ENCODE measurements around the gene HDAC7.
"Not testable (repeated sequence)": the region's sequence is repeated elsewhere in the genome, so short reads cannot be mapped to it uniquely, and the experiment has no call there.

HDAC7 gene

DNA sequence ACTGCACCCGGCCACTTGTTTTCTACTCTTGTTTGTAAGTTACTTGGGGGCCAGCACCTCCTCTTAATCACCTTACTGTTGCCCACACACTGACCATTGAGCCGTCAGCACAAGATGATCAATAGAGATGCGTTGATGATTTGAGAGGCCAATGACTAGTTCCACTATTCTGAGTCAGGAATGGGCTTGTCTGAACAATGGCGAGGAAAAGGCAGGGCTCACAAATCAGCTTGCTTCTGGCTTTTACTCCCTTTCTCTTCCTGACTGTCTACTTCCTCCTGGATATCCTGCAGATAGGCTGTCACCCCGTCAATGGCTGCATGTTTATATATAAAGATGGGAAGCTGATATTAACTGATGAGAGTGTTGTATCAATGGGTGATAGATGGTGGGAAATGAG lies 29.1 kb upstream of the HDAC7 start:
- no peak for DNase-seq

- no peak for DNase-seq
Measured at GRCh38 chr12:47846294-47846996, 26.7 kb upstream of the HDAC7 start.

GRCh38 chr12:47845081-47845480 lies 25.4 kb upstream of the HDAC7 start:
- DNase-seq = no peak

- DNase-seq = peak in 1 of 2 experiments; percentile 13
Measured at GRCh38 chr12:47844264-47845019, 24.7 kb upstream of the HDAC7 start.

DNA sequence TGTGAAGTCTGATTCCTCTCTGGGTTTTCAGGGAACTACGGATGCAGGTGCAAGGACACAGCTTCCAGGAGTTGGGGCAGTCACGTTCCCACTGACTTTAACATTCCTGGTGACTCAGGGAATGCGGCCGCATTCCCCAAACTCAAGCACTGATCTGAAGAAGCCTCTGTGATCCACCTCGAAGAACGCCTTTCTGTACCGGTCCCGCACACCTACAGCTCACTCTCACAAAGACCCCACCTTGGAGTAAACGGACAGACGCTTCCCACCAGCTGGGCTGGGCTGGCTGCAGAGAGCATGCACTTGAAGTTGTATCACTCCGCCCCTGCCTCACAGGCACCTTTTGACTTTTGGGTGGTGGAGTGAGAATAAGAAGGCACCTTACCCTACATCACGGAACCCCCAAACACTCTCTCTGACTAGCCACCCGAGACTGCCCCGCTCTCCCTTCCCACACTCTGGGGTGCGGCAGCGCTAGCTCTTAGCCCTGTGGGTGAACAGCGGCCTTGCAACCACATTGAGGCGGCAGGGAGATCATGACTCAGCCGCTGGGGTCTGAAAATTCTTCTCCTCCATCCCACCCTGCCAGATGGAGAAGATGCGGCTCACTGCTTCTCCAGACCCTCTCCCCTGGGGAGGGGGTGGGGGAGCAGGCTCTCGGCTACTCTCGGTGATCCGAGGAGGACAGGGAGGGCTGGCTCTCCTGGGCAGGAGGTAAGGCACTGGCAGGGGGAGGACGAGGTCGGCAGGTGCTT lies 23.7 kb upstream of the HDAC7 start:
- DNase-seq = no peak

DNA sequence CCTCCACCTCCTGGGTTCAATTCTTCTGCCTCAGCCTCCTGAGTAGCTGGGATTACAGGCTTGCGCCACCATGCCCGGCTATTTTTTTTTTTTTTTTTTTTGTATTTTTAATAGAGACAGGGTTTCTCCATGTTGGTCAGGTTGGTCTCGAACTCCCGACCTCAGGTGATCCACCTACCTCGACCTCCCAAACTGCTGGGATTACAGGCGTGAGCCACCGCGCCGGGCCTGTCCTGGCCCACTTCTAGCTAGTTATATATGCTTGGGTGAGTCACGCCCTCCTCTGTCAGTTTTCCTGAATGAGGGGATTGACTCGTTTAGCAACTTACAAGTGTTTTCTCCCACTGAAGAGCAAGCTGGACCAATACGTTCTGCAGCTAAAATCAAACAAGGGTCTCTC lies 22.8 kb upstream of the HDAC7 start:
- DNase-seq = not testable (repeated sequence)

DNA sequence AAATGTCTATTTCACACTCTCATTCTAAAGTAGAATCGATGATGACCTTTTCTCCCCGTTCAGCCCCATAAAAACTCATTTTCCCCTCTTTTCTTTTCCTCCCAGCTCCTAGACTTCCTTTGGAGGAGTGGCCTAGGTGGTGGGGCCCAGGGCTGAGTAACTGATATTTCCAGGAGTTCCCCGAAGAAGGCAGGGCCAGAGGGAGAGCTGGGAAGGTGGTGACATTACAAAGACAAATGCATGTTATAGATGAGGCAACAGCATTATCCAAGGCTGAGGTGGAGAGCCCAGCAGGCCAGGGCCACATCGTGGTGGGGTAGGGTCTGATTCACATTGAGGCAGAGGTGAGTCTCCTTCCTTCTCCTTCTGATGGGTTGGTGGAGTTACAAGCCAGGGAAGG lies 22.2 kb upstream of the HDAC7 start:
- no peak for DNase-seq

- DNase-seq = no peak
Measured at GRCh38 chr12:47841501-47841900, 21.8 kb upstream of the HDAC7 start.

GRCh38 chr12:47840571-47840970 lies 20.9 kb upstream of the HDAC7 start:
- no peak for DNase-seq

DNA sequence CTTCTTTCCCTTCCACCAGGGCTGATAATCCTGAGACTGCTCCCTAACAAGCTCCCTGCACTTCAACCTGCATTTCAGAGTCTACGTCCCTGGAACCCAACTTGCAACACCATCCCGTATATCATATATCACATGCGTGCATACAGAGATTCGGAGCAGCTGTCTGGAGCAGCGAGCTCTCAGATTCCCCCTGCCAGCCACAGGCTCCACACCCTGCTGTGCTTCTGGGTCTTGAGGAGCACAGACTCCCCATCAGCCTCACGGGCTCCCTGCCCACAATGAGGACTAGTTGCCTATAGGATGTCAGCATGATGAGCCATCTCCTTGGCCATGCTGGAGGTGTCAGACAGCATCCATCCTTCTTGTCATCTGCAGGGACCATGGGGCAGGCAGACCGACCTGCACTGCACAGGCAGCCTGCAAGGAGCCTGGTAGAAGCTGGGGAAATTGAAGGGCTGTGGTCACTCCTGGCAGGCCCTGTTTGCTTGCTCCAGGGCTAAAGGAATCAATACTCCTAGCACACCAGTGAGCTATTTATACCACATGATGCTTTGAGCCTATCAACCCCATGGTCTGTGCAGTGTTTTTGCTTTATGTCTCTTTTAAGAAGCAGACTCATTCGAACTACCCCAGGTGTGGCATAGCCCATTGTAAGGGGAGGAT lies 19.6 kb upstream of the HDAC7 start:
- DNase-seq = no peak

DNA sequence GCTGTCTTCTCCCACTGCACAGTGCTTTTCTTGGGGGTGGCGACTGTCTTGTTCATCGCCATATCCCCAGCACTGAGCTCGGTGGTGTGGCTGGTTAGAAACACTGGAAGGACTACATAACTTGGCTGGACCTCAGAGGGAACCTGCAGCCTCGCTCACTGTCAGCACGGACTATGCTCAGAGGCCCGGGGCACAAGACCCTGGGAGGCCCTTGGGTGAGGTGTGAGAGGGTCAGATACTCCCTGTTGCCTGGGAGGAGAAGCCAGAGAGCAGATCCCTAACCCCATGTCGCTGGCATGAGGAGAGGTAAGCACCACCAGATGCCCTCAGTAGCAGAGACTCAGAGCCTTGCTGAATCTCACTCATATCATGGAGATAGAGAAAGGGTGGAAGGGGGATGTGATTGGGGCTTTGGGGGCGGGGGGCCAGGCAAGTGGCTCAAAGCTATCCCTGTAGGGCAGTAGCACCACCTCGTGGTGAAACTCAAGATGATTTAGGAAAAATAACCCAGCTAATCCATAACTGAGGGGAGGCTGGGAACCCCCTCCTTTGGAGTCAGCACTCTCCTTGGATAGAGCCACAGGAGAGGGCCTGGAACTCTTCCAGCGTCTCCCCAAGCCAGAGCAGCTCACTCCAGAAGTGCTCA lies 18.7 kb upstream of the HDAC7 start:
- peak; percentile 23 to 61 for DNase-seq

DNA sequence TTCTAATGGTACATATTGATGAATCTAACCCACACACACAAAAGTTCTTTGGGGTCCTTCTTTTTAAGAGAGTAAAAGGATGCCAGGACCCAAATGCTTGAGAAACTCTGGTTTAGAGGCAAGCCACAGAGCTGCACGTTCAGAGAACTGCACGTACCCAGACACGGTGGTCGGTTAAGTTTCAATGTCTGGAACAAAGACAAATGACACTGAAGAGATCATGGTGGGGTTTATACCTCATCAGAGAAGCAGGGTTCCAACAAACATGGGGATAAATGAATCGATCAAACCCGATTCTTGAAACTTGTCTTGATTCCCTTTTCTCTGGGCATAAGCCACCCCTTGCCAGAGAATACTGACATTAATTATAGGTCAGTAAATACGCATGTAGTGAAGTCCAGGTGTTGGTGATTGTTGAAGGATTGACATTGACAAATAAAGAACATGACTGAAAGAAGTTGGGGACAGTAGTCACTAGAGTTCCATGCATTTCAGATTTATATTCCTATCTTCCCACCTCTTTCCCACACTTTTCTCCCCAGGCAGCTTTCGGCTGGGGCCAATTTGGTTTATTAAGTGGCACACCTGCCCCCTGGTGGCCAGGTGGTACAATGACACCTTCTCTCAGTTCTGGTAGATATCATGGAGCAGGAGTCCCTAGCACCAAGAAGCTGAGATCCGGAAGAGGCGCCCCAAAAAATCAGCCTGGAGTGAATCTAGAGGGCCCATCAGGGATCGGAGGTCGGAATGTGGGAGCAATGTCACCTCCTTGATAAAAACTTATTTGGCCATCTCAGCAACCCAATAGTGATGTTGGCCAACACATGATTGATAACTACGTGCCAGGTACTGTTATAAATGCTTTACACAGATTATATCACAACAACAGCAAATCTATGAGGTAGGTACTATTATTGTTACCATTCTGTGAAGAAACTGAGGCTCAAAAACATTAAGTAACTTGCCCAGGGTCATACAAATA lies 17.8 kb upstream of the HDAC7 start:
- DNase-seq = peak; percentile 42 to 60

GRCh38 chr12:47835831-47836155 lies 16.1 kb upstream of the HDAC7 start:
- DNase-seq = no peak

GRCh38 chr12:47835006-47835830 lies 15.5 kb upstream of the HDAC7 start:
- DNase-seq = no peak

DNA sequence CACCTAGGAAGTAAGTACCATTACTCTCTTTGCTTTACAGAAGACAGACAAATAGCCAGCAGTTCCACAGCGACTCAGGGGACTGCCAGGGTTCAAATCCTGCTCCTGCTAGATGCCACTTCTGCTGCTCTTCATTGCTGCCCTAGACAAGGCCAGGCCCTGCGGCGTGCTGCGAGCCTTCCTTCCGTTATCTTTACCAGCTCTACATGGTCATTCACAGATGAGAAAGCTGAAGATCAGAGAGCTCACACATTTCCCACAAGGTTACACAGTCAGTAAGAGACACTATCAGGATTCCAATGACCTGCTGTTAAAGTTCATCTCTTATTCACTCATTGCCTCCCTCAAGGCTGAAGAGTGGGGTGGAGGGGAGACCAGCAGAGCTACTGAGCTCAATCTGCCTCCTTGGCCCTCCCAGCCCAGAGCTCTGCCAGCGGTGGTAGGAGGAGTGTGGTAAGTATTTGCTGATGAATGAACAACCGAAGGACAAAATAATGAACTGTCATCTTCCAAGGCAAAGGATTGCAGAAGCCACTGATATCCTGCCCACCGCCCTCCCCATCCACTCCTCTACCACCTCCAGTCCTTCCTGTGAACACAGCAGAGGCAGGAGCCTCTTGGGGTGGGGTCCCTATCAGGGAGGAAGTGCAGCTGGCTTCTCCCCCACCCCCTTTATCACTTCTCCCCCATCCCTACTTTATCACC lies 14.6 kb upstream of the HDAC7 start:
- no peak for DNase-seq

GRCh38 chr12:47833591-47834012 lies 13.9 kb upstream of the HDAC7 start:
- DNase-seq = no peak

DNA sequence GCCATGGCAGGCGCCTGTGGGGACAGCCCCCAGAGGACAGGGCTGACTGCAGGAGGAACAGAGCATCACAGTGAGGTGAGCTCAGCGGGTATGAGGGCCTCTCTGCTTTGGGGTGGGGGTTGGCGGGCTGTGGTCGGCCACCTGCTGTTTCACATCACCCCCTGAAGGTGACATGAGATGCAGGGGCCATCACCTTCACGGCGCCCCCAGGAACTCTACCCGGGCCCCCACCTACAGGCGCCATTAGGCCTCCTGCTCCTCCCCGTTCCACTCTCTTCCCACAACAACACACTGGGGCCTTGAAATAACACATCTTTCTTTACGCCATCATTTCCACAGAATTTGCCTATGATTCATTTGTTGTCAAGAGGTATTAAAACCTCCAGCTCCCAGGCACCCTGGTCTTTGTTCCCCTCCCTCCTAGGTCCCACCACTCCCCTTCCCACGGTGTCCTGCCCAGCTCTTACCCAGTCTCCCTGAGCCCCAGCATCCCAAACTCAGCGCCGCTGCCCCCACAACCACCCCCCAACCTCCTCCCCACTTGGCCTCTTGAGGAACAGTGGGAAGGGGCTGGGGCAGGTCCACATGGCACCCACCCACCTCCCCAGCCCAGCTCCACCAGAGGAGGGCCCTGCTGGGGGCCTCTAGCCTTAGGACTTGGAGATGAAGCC lies 12.7 kb upstream of the HDAC7 start:
- no peak for DNase-seq

GRCh38 chr12:47829584-47829983 lies 9.9 kb upstream of the HDAC7 start:
- DNase-seq = no peak

DNA sequence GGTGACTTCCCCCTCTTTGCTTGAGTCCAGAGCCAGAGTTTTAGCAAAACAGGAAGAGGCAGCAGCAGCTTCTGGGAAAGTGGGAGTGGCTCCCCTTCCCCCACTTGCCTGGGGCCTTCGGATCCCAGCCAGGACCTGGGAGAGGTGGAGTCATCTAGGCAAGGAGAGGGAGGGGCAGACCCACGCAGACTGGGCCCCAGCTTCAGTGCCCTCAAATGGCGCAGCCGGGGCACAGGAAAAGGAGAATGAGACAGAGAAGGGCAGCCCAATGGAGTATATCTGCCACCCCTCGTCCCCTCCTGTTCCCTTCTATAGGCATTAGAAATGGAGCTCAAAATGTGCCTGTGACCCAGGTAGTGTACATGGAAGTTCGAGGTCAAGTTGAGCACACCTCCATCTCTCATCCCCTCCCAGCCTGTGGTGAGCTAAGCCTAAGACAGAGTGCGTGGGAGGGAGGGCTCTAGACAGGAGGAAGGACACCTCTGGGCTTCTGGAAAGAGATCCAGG lies 9.3 kb upstream of the HDAC7 start:
- no peak for DNase-seq
